ENCODE measurements around the gene SHPK. TPM values are rescaled to one million over a fixed set of nuclear protein-coding genes. Genes with fewer than 3 reads are reported as not detected.
"Not testable (repeated sequence)": the region's sequence is repeated elsewhere in the genome, so short reads cannot be mapped to it uniquely, and the experiment has no call there.

Gene SHPK
- total RNA-seq, 3 donors from 2014 or later = 9.5 to 17.4 (median 16.4) TPM

GRCh38 chr17:3566551-3566950 is 69.5 kb downstream of the SHPK start:
- no peaks in the 10 kb centered on the region for H3K36me3 ChIP-seq
- no peak overlapping the region for H3K4me3 ChIP-seq
- no peak overlapping the region for H3K27ac ChIP-seq
- intact Hi-C loops (cut with DNase I; ENCODE audit: low total_unique reads) = no loop called here
- no peaks in the 10 kb centered on the region for H3K4me1 ChIP-seq
- DNase-seq (ENCODE audit: low spot score in 2 of 2) = no peak
- H3K27me3 ChIP-seq = no peaks in the 10 kb centered on the region
- no peaks in the 10 kb centered on the region for H3K9me3 ChIP-seq
- TF ChIP-seq POLR2AphosphoS5 (IDR thresholded peaks at IDR 0.05) (no peak), CTCF (IDR thresholded peaks at IDR 0.05) (no peak), POLR2A (IDR thresholded peaks at IDR 0.05) (no peak)

DNA sequence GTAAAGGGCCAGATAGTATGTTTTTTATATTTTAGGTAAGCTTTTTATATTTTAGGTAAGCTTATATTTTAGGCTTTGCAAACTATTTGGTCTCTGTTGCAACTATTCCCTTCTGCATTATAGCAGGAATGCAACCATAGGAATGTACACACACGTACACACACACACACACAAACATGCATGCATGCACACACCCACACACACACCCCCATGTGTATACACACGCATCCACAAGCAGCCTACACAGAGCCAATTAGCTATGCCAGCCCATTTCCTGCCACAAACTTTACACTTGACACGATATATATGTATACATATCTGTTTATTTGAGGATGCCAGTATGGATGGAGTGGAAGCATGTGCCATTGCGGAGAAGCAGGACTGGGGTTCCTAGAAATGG is 70.9 kb downstream of the SHPK start:
- no peak for TF ChIP-seq POLR2AphosphoS5 (IDR thresholded peaks at IDR 0.05)
- no peak for TF ChIP-seq CTCF (IDR thresholded peaks at IDR 0.05)
- no peak for TF ChIP-seq POLR2A (IDR thresholded peaks at IDR 0.05)
- Histone ChIP-seq H3K27ac (no peak overlapping the region), H3K9me3 (no peaks in the 10 kb centered on the region), H3K4me1 (no peaks in the 10 kb centered on the region), H3K36me3 (no peaks in the 10 kb centered on the region), H3K27me3 (no peaks in the 10 kb centered on the region), H3K4me3 (no peak overlapping the region)
- no peak for DNase-seq (ENCODE audit: low spot score in 2 of 2)
- intact Hi-C loops (cut with DNase I; ENCODE audit: low total_unique reads) = no loop called here

DNA sequence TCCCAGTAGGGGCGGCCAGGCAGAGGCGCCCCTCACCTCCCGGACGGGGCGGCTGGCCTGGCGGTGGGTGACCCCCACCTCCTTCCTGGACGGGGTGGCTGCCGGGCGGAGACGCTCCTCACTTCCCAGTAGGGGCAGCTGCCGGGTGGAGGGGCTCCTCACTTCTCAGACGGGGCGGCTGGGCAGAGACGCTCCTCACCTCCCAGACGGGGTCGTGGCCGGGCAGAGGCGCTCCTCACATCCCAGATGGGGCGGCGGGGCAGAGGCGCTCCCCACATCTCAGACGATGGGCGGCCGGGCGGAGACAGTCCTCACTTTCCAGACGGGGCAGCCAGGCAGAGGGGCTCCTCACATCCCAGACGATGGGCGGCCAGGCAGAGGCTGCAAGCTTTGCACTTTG is 71.8 kb downstream of the SHPK start:
- intact Hi-C loops (cut with DNase I; ENCODE audit: low total_unique reads); H3K27ac ChIP-seq; H3K36me3 ChIP-seq; H3K9me3 ChIP-seq; H3K4me3 ChIP-seq; DNase-seq (ENCODE audit: low spot score in 2 of 2); H3K27me3 ChIP-seq; H3K4me1 ChIP-seq: not testable (repeated sequence)

- H3K9me3 ChIP-seq = no peaks in the 10 kb centered on the region
- no peak for DNase-seq (ENCODE audit: low spot score in 2 of 2)
- TF ChIP-seq CTCF (IDR thresholded peaks at IDR 0.05) (no peak), POLR2AphosphoS5 (IDR thresholded peaks at IDR 0.05) (no peak), POLR2A (IDR thresholded peaks at IDR 0.05) (no peak)
- H3K27me3 ChIP-seq = no peaks in the 10 kb centered on the region
- H3K36me3 ChIP-seq = no peaks in the 10 kb centered on the region
- intact Hi-C loops (cut with DNase I; ENCODE audit: low total_unique reads) = no loop called here
- no peaks in the 10 kb centered on the region for H3K4me1 ChIP-seq
- no peak overlapping the region for H3K4me3 ChIP-seq
- peak overlapping the region; percentile 30 to 73 for H3K27ac ChIP-seq
These were observed 76.8 kb downstream of the SHPK start for GRCh38 chr17:3559270-3559645.

GRCh38 chr17:3558603-3559269 is 77.3 kb downstream of the SHPK start:
- Histone ChIP-seq H3K36me3 (no peaks in the 10 kb centered on the region), H3K4me3 (no peak overlapping the region), H3K27me3 (no peaks in the 10 kb centered on the region), H3K4me1 (no peaks in the 10 kb centered on the region), H3K9me3 (no peaks in the 10 kb centered on the region), H3K27ac (peak overlapping the region; percentile 30 to 73)
- peak in 1 of 2 donors; percentile 63 for DNase-seq (ENCODE audit: low spot score in 2 of 2)
- peak in 1 of 3 donors; percentile 43 for TF ChIP-seq POLR2AphosphoS5 (IDR thresholded peaks at IDR 0.05)
- no peak for TF ChIP-seq POLR2A (IDR thresholded peaks at IDR 0.05)
- intact Hi-C loops (cut with DNase I; ENCODE audit: low total_unique reads) = no loop called here

Other genes with a start within 250 kb of the SHPK start
- not detected for gene OR3A2, start 249.9 kb downstream of the SHPK start, total RNA-seq
- gene OR1E1, start 237.8 kb downstream of the SHPK start, total RNA-seq = not detected
- gene OR3A3, start 224.9 kb downstream of the SHPK start, total RNA-seq = not detected
- not detected for gene OR1E2, start 202.4 kb downstream of the SHPK start, total RNA-seq
- gene SPATA22, start 164.4 kb downstream of the SHPK start, total RNA-seq = under 1 TPM; 0.29 to 0.98 (median 0.80) TPM
- 1 to 10 TPM in 2 of 3 donors, under 1 TPM in 1; 0.98 to 3.8 (median 1.6) TPM for gene ASPA, start 160.3 kb downstream of the SHPK start, total RNA-seq
- gene TRPV3, start 78.4 kb downstream of the SHPK start, total RNA-seq = 1 to 10 TPM in 2 of 3 donors, under 1 TPM in 1; 0.98 to 1.1 (median 1.0) TPM
- 1 to 10 TPM; 4.9 to 5.9 (median 5.9) TPM for gene TRPV1, start 26.8 kb downstream of the SHPK start, total RNA-seq
- 10 to 100 TPM; 20.0 to 31.0 (median 20.1) TPM for gene CTNS, start 510 bp upstream of the SHPK start, total RNA-seq
- 100 to 1,000 TPM in 2 of 3 donors, 10 to 100 TPM in 1; 79.6 to 134 (median 107) TPM for gene TAX1BP3, start 32.3 kb upstream of the SHPK start, total RNA-seq
- 10 to 100 TPM; 12.5 to 19.0 (median 15.1) TPM for gene EMC6, start 32.6 kb upstream of the SHPK start, total RNA-seq
- gene P2RX5, start 59.9 kb upstream of the SHPK start, total RNA-seq = 1 to 10 TPM in 1 of 3 donors, under 1 TPM in 2; 0.29 to 2.0 (median 0.32) TPM
- under 1 TPM; 0.29 to 0.48 (median 0.33) TPM for gene HASPIN, start 87.7 kb upstream of the SHPK start, total RNA-seq
- gene ITGAE, start 164.9 kb upstream of the SHPK start, total RNA-seq = 10 to 100 TPM; 26.5 to 31.2 (median 27.1) TPM
- gene NCBP3, start 210.0 kb upstream of the SHPK start, total RNA-seq = 10 to 100 TPM; 21.6 to 34.1 (median 25.9) TPM